ENCODE measurements around the gene UBE2I.

Gene UBE2I

GRCh38 chr16:1318268-1318545 is 8.8 kb downstream of the UBE2I start:
- ChIA-PET POLR2A (no interaction called here), CTCF (no interaction called here)
- TF ChIP-seq ZNF449 (tag by site-specific recombination; IDR thresholded peaks at IDR 0.05) = no peak
- TF ChIP-seq RBAK (tag by site-specific recombination; IDR thresholded peaks at IDR 0.05) = no peak
- no peak for TF ChIP-seq HOXA7 (CRISPR knock-in tag; IDR thresholded peaks at IDR 0.05; ENCODE audit: borderline replicate concordance)
- Histone ChIP-seq H3K27ac (ENCODE audit: extremely low read depth, low read depth, low read length) (no peak overlapping the region), H3K4me1 (ENCODE audit: control insufficient read depth, insufficient read depth, low read length) (no peaks in the 10 kb centered on the region), H3K4me3 (ENCODE audit: low read depth, low read length) (no peak overlapping the region), H3K36me3 (ENCODE audit: control insufficient read depth in 2 of 2, insufficient read depth in 1 of 2, low read length in 2 of 2) (peaks cover 25 to 88% of the 10 kb centered on the region in 2 experiments; a peak in 2 of 3 replicates), H3K9me3 (ENCODE audit: control insufficient read depth, insufficient read depth, low read depth, low read length) (no peaks in the 10 kb centered on the region)

GRCh38 chr16:1319041-1319440 is 9.6 kb downstream of the UBE2I start:
- no peak for TF ChIP-seq ZNF843 (tag by site-specific recombination; IDR thresholded peaks at IDR 0.05)
- TF ChIP-seq ZNF449 (tag by site-specific recombination; IDR thresholded peaks at IDR 0.05) = no peak
- no peak for TF ChIP-seq BCL6B (tag by site-specific recombination; IDR thresholded peaks at IDR 0.05)
- no peak for TF ChIP-seq ZNF544 (tag by site-specific recombination; IDR thresholded peaks at IDR 0.05)
- no peak for TF ChIP-seq HOXD13 (CRISPR knock-in tag; IDR thresholded peaks at IDR 0.05; ENCODE audit: borderline replicate concordance)
- TF ChIP-seq ZNF830 (tag by site-specific recombination; IDR thresholded peaks at IDR 0.05; ENCODE audit: low read depth) = no peak
- TF ChIP-seq ZNF266 (tag by site-specific recombination; IDR thresholded peaks at IDR 0.05; ENCODE audit: low read depth) = no peak
- TF ChIP-seq ZNF488 (tag by site-specific recombination; IDR thresholded peaks at IDR 0.05) = no peak
- TF ChIP-seq ZNF558 (tag by site-specific recombination; IDR thresholded peaks at IDR 0.05) = no peak
- ChIA-PET CTCF (interaction anchor here (0.9 kb wide), 1 partner anchor 62 kb away, joined by 3 read pairs; no protein-coding TSS in a partner anchor), POLR2A (no interaction called here)
- Histone ChIP-seq H3K9me3 (ENCODE audit: control insufficient read depth, insufficient read depth, low read depth, low read length) (no peaks in the 10 kb centered on the region), H3K4me3 (ENCODE audit: low read depth, low read length) (no peak overlapping the region), H3K36me3 (ENCODE audit: control insufficient read depth in 2 of 2, insufficient read depth in 1 of 2, low read length in 2 of 2) (peaks cover 25 to 90% of the 10 kb centered on the region in 2 experiments; a peak in 2 of 3 replicates), H3K4me1 (ENCODE audit: control insufficient read depth, insufficient read depth, low read length) (no peaks in the 10 kb centered on the region), H3K27ac (ENCODE audit: extremely low read depth, low read depth, low read length) (no peak overlapping the region)

GRCh38 chr16:1320097-1320496 is 10.7 kb downstream of the UBE2I start:
- no peak overlapping the region for H3K27ac ChIP-seq (ENCODE audit: extremely low read depth, low read depth, low read length)
- TF ChIP-seq ZNF473 (tag by site-specific recombination; IDR thresholded peaks at IDR 0.05) = no peak
- no peak for TF ChIP-seq ZBTB6 (tag by site-specific recombination; IDR thresholded peaks at IDR 0.05)
- no peak for TF ChIP-seq ZNF596 (tag by site-specific recombination; IDR thresholded peaks at IDR 0.05)
- no peak for TF ChIP-seq ZSCAN23 (tag by site-specific recombination; IDR thresholded peaks at IDR 0.05)
- TF ChIP-seq ZNF10 (tag by site-specific recombination; IDR thresholded peaks at IDR 0.05) = no peak
- TF ChIP-seq PRDM10 (tag by site-specific recombination; IDR thresholded peaks at IDR 0.05) = no peak
- TF ChIP-seq SALL2 (tag by site-specific recombination; IDR thresholded peaks at IDR 0.05; ENCODE audit: borderline replicate concordance) = no peak
- peaks cover 25 to 86% of the 10 kb centered on the region in 2 experiments; a peak in 2 of 3 replicates for H3K36me3 ChIP-seq (ENCODE audit: control insufficient read depth in 2 of 2, insufficient read depth in 1 of 2, low read length in 2 of 2)
- ChIA-PET CTCF (interaction anchor here (0.7 kb wide), 1 partner anchor 18 kb away, joined by 3 read pairs; no protein-coding TSS in a partner anchor), POLR2A (no interaction called here)
- no peaks in the 10 kb centered on the region for H3K4me1 ChIP-seq (ENCODE audit: control insufficient read depth, insufficient read depth, low read length)
- H3K4me3 ChIP-seq (ENCODE audit: low read depth, low read length) = no peak overlapping the region
- H3K9me3 ChIP-seq (ENCODE audit: control insufficient read depth, insufficient read depth, low read depth, low read length) = no peaks in the 10 kb centered on the region

Data from HEK293 (cell line).